HAP-1 (cell line): ENCODE data around the gene SORCS2.

Experiments used
- DNase-seq, 2 experiments: peaks; one replicate each; pipeline ENCODE4 v3.0.0-alpha.2; 2016 to 2020; ENCODE audit warnings: low spot score in 2 of 2
- H3K27me3 ChIP-seq: fragments of 250-450 bp; sonication (Bioruptor Pico); 2 replicates; pipeline ENCODE4 v1.5.1; 2020; ENCODE audit warnings: low read depth, mild to moderate bottlenecking, moderate library complexity
- H3K36me3 ChIP-seq: fragments of 250-450 bp; sonication (Bioruptor Pico); replicated peaks from 2 replicates; pipeline ENCODE4 v1.5.1; 2020; ENCODE audit warnings: mild to moderate bottlenecking
- H3K4me1 ChIP-seq: fragments of 250-450 bp; sonication (Bioruptor Pico); 2 replicates; pipeline ENCODE4 v1.5.1; 2020; ENCODE audit warnings: mild to moderate bottlenecking
- H3K4me3 ChIP-seq: fragments of 250-450 bp; sonication (Bioruptor Pico); 2 replicates; pipeline ENCODE4 v1.5.1; 2020; ENCODE audit warnings: mild to moderate bottlenecking, moderate library complexity
- H3K9me3 ChIP-seq: fragments of 250-450 bp; sonication (Bioruptor Pico); 2 replicates; pipeline ENCODE4 v1.5.1; 2020; ENCODE audit warnings: mild to moderate bottlenecking, moderate library complexity
- in situ Hi-C: fragments of 300-500 bp; cut with MboI; formaldehyde crosslinking; loops from 3 replicates; pipeline ENCODE4 v1.14.3; 2020; ENCODE audit warnings: low sequenced_read_pairs, inconsistent platforms, mixed read lengths

SORCS2 gene

DNA sequence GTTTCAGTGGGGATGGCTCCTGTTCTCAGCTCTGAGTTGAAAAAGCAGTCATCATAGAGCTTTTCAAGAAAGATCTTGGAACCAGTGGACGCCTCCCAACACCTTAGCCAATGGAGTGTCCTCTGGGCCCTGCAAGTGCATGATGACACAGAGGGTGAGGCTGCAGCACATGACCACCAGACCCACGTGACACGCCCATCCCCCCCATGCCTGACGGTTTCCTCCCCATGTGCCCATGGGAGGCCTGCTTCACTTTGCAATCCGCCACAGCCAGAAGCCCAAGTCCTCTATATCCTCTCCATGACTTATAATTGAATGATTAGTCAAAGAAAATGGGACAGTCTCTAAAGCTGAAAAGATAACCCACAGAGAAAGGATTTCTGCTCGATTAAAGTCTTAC, 560.3 kb downstream of the SORCS2 start:
- no peaks in the 10 kb centered on the region for H3K9me3 ChIP-seq
- H3K4me1 ChIP-seq = no peaks in the 10 kb centered on the region
- no peaks in the 10 kb centered on the region for H3K36me3 ChIP-seq
- no peak for DNase-seq
- H3K4me3 ChIP-seq = no peak overlapping the region
- in situ Hi-C loops = no loop called here
- no peaks in the 10 kb centered on the region for H3K27me3 ChIP-seq

DNA sequence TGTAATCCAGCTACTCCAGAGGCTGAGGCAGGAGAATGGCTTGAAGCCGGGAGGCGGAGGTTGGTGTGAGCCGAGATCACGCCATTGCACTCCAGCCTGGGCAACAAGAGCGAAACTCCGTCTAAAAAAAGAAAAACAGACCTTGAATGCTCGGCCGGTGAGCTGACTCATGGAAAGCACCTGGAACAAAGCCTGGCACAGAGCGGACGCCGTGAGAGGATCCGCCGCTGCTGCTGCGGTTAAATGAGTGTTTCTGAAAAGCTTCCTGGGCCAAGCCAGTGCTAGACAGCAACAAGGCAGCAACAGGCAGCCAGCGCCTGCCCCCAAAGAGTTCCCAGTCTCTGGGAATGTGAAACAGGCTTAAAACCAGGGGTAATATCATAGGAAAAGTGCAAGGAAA, 560.9 kb downstream of the SORCS2 start:
- no peaks in the 10 kb centered on the region for H3K27me3 ChIP-seq
- no peaks in the 10 kb centered on the region for H3K4me1 ChIP-seq
- no peaks in the 10 kb centered on the region for H3K9me3 ChIP-seq
- in situ Hi-C loops = no loop called here
- no peak overlapping the region for H3K4me3 ChIP-seq
- no peaks in the 10 kb centered on the region for H3K36me3 ChIP-seq
- DNase-seq = no peak

DNA sequence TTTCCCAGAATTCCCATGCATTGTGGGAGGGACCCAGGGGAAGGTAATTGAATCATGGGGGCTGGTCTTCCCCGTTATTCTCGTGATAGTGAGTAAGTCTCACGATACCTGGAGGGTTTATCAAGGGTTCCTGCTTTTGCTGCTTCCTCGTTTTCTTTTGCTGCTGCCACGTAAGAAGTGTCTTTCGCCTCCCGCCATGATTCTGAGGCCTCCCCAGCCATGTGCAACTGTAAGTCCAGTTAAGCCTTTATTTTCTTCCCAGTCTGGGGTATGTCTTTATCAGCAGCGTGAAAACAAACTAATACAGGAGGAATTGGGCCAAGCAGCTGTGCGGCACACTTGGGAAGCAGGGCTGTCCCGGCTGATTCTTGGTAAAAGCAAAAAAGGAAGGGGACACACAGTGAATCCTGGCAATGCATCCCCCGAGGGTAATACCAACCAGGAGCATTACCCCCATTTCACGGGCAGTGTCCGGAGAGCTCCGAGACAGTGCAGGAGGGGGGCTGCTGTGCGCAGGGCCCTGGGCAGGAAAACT, 561.7 kb downstream of the SORCS2 start:
- in situ Hi-C loops = no loop called here

DNA sequence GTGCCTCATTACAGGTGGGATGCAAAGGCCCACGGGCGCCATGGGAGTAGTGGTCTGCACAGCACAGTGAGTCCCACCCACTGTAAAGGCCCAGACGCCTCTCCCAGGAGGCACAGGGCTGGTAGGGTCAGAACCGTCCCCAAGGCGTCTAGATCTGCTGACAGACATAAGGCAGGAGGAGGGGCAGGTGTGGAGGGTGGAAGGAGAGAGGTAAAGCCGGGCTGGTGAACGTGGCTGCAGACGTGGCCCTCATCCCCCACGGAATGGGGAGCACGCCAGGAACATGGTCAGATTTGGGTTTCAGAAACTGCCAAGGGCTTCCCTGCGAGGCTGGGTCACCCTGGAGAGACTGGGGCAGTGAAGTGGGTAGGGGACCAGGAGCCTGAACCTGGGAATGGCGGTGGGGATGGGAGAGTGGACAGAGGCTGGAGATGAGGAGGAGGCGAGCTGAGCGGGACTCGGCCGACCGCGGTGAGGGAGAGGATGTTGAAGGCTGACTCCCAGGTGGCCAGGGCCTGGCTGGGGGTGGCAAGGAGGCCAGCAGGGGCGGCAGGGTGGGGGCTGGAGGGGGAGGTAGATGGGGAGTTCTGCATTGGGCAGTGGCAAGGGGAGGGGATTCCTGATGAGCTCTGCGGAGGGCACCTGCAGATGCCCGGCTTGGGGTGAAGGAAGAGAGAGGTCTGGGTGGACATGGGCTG, 562.4 kb downstream of the SORCS2 start:
- H3K4me3 ChIP-seq = no peak overlapping the region
- no peaks in the 10 kb centered on the region for H3K9me3 ChIP-seq
- no peaks in the 10 kb centered on the region for H3K27me3 ChIP-seq
- no peaks in the 10 kb centered on the region for H3K4me1 ChIP-seq
- no peaks in the 10 kb centered on the region for H3K36me3 ChIP-seq
- DNase-seq = no peak
- in situ Hi-C loops = no loop called here

More for the DNA sequence above, 561.7 kb downstream of the SORCS2 start:
- DNase-seq = no peak
- Histone ChIP-seq H3K4me1 (no peaks in the 10 kb centered on the region), H3K9me3 (no peaks in the 10 kb centered on the region), H3K4me3 (no peak overlapping the region), H3K27me3 (no peaks in the 10 kb centered on the region), H3K36me3 (no peaks in the 10 kb centered on the region)

DNA sequence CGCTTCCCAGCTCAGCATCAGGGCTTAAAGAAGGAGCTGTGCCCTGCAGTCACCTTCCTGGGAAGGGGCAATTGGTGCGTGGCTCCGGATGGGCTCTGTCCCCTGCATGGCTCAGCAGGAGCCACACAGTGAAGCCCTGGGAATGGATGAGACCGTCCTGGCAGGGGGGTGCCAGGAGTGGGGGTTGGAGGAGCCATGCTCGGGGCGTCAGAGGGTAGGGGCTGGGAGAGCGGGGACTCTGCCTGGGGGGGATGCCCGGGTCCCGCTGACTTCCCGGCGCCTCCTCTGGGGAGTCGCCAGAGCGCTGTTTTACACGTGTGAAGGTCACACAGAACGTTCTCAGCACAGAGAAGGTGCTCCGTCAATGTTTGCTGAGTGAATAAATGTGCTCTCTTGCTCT, 563.2 kb downstream of the SORCS2 start:
- in situ Hi-C loops = no loop called here
- Histone ChIP-seq H3K27me3 (no peaks in the 10 kb centered on the region), H3K36me3 (no peaks in the 10 kb centered on the region), H3K4me1 (no peaks in the 10 kb centered on the region), H3K9me3 (no peaks in the 10 kb centered on the region), H3K4me3 (no peak overlapping the region)
- no peak for DNase-seq

DNA sequence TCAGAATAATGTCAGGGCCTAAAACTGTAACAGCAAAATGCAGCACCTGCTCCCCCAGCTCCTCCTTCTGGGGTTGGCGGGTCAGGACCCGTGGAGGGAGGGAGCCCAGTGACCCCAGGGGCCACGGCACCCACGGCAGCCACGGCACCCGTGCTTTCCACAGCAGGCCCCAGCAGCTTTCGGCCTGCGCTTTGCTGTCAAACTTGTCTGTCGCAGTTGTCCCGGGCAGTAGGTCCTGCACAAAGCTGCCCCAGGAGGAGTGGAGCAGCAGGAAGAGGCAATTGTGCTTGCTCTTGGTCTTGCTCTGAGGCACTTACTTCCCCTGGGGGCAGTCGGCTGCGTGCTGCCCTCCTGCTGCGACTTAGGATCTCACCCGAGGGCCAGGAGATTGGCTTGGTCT, 563.7 kb downstream of the SORCS2 start:
- Histone ChIP-seq H3K4me1 (no peaks in the 10 kb centered on the region), H3K27me3 (no peaks in the 10 kb centered on the region), H3K36me3 (0 out of 2 replicates have a peak, but pooled peaks cover under 1% of the 10 kb centered on the region), H3K4me3 (no peak overlapping the region), H3K9me3 (no peaks in the 10 kb centered on the region)
- no peak for DNase-seq
- in situ Hi-C loops = no loop called here

DNA sequence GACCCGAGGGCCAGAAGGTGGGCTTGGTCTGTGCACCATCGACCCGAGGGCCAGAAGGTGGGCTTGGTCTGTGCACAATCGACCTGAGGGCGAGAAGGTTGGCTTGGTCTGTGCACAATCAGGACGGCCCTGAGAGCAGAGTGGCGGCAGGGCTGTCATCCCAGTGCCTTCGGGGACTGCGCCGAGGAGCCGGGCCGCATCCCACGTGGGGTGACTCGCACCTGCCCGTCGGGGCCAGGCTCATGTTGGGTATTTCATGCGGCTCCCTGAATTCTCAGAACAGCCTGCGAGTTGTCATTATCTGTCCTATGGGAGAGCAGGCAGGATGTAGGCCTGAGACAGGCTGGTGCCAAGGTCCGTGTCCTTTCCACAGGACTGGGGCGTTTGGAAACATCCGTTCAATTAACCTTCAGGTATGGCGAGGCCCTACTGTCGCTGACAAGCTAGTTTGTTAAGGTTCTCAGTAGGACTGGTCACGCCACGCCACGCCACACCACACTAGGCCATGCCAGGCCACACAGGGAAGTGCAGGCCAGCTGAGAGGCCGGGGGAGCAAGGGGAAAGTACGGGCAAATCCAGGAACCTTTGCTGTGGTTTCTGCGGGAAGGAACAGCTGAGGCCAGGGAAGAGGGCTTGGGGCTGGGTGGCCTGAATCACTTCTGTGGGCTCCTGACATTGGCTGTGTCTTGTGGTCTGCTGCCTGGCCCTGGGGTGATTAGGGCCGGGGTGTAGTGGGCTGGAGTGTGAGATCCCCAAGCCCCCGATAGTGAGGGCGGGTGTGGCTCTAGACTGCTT, 564.4 kb downstream of the SORCS2 start:
- no peak overlapping the region for H3K4me3 ChIP-seq
- 0 out of 2 replicates have a peak, but pooled peaks cover 5% of the 10 kb centered on the region for H3K36me3 ChIP-seq
- H3K4me1 ChIP-seq = no peaks in the 10 kb centered on the region
- H3K9me3 ChIP-seq = no peaks in the 10 kb centered on the region
- H3K27me3 ChIP-seq = no peaks in the 10 kb centered on the region
- no peak for DNase-seq
- in situ Hi-C loops = no loop called here

DNA sequence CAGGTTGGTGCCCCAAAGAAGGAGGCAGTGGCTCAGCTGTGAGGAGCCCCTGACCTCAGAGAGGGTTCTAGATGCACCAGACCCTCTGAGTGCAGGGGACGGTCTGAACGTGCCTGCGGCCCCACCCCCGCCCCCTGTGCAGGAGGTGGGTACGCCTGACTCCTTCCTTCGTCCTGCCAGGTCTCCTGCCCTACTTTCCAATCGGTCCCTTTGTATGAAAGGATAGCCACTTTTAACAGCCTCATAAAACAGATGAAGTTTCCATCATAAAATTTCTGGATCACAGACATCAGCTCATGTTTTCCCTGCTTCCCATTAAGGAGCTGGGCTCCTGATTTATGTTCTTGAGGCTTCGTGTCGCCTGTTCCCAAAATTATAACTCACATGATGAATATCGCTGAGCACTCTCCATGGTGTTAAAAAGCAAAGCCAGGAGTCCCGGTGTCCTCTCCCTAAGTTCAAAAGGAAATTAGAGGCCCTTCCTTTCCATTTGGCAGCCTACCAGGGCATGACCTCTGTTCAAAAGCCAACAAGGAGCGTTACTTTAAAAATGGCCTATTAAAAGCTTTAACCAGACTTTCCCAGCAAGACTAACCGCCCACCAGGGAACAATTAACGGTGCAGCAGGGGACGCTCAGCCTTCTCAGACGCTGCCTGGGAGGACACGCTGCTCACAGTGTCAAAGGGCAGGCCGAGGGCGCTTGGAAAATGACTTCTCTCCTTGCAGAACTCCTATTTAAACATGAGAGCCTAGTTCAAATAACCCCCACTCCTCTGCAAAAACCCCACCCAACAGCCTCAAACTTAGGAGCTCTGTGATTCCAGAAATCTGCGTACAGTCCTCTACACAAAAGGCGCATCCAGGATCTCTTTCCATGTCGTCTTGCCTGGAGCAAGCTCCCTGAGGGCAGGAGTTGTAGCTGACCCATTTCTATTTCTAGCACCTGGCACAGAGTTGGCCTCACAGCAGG, 565.4 kb downstream of the SORCS2 start:
- no peaks in the 10 kb centered on the region for H3K4me1 ChIP-seq
- DNase-seq = no peak
- H3K9me3 ChIP-seq = no peaks in the 10 kb centered on the region
- 0 out of 2 replicates have a peak, but pooled peaks cover 5% of the 10 kb centered on the region for H3K36me3 ChIP-seq
- no peak overlapping the region for H3K4me3 ChIP-seq
- in situ Hi-C loops = no loop called here
- H3K27me3 ChIP-seq = no peaks in the 10 kb centered on the region

DNA sequence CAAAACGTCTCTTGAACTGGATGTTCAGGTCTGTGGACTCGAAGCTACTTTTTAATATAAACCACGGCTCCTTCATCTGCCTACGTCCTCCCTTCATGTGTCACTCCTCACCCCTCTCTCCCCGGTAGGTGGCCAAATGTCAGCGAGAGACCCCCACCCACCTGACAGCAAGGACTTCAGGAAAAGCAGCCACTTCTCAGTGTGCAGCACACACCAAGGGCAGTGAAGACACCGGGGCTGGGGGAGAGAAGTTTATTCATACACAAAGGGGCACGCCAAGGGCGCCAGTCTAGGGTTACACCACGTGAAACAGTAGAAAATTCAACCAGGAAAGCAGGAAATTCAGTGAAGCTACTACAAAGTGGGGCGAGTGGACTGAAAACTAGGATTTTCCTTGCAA, 566.1 kb downstream of the SORCS2 start:
- Histone ChIP-seq H3K4me1 (no peaks in the 10 kb centered on the region), H3K36me3 (0 out of 2 replicates have a peak, but pooled peaks cover 5% of the 10 kb centered on the region), H3K4me3 (no peak overlapping the region), H3K9me3 (no peaks in the 10 kb centered on the region), H3K27me3 (no peaks in the 10 kb centered on the region)
- in situ Hi-C loops = no loop called here
- DNase-seq = no peak

DNA sequence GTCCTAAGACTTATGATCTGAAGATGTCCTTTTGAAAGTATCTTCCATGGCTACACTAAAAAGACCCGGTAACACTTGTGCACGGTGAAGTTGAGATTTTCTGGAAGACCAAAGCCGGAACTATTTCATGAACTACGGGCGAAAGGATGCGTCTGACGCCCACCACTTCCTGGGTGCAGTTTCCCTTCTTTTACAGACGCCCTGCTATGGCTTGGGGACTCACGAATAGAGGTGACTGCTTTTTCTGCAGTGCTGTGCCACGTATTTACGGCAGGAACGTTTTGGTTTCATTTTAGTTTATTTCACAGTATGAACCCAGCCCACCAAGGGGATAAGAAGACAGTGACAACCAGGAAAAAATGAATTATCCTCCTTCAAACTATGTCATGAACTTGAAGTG, 566.9 kb downstream of the SORCS2 start:
- no peak for DNase-seq
- Histone ChIP-seq H3K4me3 (no peak overlapping the region), H3K4me1 (no peaks in the 10 kb centered on the region), H3K9me3 (no peaks in the 10 kb centered on the region), H3K27me3 (no peaks in the 10 kb centered on the region), H3K36me3 (0 out of 2 replicates have a peak, but pooled peaks cover 5% of the 10 kb centered on the region)
- in situ Hi-C loops = no loop called here

DNA sequence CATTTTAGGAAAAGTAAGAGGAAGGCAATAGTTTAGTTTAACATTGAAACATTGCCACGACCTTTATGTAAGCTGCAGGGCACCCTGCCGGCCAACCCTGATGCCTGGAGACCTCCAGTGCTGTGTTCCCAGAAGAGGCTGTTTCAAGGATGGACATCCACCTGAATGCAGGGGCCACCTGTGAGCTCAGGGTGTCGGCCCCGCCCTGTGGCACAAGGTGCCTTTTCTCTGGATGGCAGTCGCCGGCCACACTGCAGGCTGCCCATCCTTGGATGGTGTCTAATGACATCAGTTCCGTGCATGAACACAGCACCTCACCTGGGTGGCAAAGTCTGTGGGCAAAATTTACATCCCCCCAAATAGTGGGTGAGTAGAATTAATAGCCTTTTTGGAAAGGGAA, 567.3 kb downstream of the SORCS2 start:
- no peak for DNase-seq
- H3K36me3 ChIP-seq = 0 out of 2 replicates have a peak, but pooled peaks cover 5% of the 10 kb centered on the region
- in situ Hi-C loops = no loop called here
- H3K9me3 ChIP-seq = no peaks in the 10 kb centered on the region
- H3K27me3 ChIP-seq = no peaks in the 10 kb centered on the region
- no peak overlapping the region for H3K4me3 ChIP-seq
- H3K4me1 ChIP-seq = no peaks in the 10 kb centered on the region

DNA sequence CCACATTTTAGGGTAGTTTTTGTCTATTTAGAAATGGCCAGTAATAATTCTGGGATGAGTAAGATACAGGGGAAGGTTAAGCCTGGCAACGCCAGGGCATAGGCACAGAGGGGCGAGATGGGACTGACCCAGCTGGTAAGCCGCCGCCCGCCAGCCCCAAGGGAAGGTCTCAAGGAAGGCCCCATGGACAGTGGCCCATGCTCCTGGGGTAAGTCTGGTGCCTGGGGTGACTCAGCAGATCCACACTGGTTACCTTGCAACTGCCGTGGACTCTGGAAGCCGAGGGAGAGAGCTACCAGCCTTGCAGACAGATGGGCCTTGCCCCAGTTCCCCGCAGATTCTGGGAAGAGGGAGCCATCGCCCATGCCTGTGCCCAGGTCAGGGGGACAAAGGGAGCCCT, 567.9 kb downstream of the SORCS2 start:
- H3K27me3 ChIP-seq = no peaks in the 10 kb centered on the region
- DNase-seq = no peak
- H3K9me3 ChIP-seq = no peaks in the 10 kb centered on the region
- H3K4me3 ChIP-seq = no peak overlapping the region
- in situ Hi-C loops = no loop called here
- H3K4me1 ChIP-seq = no peaks in the 10 kb centered on the region
- H3K36me3 ChIP-seq = 0 out of 2 replicates have a peak, but pooled peaks cover 5% of the 10 kb centered on the region

DNA sequence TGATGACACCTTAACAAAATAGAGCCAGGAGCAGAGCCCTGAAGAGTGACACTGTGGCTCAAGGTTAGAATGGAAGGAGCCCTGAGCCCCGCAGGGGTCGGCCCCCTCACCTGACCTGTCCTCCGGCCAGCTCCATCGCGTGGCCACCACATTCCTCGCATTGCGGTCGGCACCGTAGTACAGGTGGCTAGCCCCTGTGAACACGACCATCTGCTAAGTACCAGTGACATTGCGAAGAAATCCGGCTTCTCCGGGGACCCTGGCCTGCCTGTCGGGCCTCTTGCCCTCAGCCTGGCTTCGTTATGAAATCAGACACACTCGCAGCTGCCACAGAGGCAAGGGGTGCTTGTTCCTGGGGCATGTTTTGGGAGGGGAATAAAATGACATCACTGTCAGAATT, 568.4 kb downstream of the SORCS2 start:
- 0 out of 2 replicates have a peak, but pooled peaks cover 5% of the 10 kb centered on the region for H3K36me3 ChIP-seq
- no peak overlapping the region for H3K4me3 ChIP-seq
- in situ Hi-C loops = no loop called here
- no peak for DNase-seq
- H3K27me3 ChIP-seq = no peaks in the 10 kb centered on the region
- no peaks in the 10 kb centered on the region for H3K9me3 ChIP-seq
- H3K4me1 ChIP-seq = no peaks in the 10 kb centered on the region
